COLO668 (cell line): ENCODE measurements around the gene SELPLG.
"Not testable (repeated sequence)": the region's sequence is repeated elsewhere in the genome, so short reads cannot be mapped to it uniquely, and the experiment has no call there.

Experiments used
- DNase-seq: peaks from one replicate; lab custom pipeline; 2025; ENCODE audit not compliant: unreplicated experiment; lab: John Stamatoyannopoulos, UW

Gene SELPLG

DNA sequence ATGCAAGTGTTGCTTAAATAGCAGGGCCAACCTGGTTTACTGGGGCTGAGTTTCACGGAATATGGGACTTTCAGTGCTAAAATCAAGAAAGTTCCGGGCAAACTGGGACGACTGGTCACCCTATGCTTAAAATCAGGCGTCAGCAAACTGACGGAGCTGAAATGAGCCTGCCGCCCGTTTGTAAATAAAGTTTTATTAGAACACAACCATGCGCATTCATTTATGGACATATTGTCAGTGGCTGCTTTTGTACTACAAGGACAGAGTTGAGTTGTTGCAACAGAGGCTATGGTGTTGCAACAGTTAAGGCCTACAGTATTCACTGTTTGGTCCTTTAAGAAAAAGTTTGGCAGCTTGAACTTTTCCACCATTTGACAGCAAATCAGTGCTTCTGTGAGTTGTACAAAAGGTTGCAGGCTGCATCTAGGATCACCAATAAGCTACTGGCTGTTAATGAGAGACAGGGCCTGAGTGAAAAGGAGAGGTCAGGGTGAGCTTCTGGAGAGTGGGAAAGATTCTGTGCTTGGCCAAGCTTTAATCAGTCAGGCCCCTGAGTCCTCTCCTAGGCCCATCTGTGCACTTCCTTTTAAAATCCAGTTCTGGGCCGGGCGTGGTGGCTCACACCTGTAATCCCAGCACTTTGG is 13.3 kb downstream of the SELPLG start:
- no peak for DNase-seq

DNA sequence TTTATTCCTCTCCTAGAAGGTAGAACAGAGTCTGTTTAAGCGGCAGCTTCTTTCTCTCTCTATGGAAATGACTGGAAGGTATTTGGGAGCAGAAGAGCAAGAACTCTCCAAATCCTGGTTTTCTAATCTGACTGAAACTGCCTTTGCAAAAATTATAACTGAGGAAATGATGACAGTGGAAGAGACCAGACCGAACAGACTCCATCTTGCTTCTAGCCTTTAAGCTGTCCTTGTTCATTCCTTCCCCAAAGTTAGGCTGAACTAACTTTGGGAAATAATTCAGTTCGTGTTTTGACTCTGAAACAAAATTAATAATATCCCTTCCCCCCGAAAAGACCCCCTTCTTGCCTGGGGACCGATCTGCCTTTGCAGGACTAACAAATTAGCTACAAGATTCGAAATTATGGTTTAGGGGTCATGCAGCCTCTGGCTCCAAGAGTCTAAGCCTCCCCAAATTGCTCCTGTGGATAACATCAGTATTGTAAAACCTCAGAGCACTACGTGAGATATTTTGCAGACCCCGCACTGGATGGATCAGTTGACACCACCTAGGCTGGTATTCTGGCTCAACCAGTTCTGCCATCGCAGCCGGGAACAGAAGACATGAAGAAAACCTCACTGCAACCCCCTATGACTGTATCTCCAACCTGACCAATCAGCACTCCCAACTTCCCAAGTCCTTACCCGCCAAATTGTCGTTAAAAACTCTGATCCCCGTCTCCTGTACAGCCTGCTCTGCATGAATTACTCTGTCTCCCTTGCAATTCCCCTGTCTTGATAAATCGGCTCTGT is 14.1 kb downstream of the SELPLG start:
- no peak for DNase-seq

DNA sequence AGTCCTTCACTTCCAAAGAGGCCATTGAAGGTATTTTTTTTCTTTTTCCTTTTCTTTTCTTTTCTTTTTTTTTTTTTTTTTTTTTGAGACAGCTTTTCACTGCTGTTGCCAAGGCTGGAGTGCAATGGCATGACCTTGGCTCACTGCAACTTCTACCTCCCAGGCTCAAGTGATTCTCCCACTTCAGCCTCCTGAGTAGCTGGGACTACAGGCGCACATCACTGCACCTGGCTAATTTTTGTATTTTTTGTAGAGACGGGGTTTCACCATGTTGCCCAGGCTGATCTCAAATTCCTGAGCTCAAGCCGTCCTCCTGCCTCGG is 14.8 kb downstream of the SELPLG start:
- DNase-seq, result not testable (repeated sequence)

DNA sequence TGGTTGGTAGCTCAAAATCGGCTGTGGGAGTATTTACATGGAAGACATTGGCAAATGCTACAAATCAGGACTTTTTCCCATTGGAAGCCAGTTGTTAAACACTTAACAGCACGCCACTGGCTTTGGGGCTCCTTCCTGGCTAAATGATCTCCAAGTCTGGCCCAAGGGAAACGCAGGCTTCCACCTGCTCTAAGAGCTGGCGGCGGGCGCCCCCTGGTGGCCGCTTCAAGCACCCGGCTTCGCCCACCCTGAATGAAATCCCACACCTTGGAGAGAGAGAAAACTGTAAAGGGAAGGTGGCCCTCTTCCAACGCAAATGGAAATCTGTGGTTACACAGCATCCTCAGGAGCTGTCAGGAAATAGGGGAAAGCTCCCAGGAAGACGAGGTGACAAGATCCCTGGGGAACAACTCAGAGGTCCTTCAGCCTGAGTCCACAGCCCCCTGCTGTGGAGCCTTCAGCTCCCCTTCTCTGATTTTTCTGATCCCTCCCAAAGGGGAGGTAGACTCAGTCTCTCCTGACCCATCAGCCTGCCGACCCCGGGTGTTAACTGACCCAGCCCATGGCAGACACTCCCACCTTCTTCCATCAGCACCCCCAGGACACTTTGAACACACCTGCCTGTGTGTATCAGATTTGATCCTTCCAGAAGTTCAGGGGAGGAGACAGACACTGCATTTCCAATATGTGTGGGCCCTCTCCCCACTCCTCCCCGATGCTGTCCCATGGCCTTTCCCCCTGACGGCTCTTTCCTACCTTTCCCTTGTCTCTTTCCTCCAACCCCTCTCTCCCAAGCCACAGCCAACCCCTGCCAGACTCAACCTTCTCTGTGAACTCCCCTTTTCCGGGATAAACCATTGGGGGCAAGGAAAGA is 15.4 kb downstream of the SELPLG start:
- peak; percentile 88 for DNase-seq

DNA sequence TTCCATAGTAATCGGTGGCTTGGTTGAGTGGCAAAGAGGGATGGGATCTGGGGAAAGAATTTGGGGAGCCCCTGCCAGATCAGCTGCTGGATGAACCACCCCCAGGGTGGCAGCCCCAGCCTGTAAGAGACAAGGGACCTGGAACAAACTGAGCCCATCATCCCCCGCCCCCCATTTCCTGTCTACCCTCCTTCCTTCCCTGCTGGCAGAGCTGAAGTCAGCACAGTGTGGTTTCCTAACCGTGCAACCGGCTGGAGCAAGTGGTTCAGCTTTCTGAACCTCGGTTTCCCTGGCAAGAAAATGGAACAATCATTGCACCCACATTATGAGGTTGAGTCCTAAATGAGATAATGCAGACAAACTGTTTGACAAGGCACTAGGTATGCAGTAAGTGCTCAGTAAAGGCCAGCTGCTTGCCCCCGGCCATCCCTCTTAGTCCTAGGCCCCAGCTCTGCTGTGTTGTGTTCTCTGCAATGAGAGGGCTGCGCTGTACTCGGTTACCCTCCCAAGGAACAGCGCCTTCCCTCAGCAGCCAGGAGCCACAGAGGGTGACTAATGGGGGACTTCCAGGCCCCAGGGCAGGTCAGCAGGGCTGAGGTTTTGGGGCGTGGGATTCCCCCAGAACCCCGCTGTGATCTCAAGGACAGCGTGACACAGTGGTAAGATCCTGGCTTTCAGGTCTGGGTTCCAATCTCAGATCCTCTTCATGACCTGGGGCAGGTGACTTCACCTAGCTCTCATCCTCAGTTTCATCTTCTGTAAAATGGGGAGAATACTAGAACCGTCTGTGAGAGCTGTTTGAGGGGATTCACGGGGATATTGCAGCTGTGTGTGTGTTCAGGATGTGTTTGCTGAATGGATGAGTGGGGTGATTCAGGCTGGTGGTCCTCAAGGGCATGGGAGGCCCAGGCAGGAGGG is 16.5 kb downstream of the SELPLG start:
- no peak for DNase-seq

DNA sequence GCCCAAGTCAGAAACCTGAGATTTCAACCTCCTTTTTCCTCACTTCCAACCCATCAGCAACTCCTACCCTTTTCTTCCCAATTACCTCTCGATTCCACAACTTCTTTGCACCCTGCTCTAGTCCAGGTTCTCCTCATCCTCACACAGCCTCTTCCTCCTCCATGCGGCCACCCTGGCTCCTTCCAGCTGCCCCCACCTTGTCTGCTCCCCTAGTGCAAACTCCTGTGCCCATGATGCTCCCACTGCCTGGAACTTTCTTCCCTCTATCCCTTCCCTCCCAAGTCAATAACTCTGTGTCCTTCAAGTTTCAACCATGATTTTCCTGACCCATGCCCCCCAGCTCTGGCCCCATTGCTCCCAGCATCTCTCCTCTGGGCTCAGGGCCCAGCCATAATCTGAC is 17.3 kb downstream of the SELPLG start:
- no peak for DNase-seq

DNA sequence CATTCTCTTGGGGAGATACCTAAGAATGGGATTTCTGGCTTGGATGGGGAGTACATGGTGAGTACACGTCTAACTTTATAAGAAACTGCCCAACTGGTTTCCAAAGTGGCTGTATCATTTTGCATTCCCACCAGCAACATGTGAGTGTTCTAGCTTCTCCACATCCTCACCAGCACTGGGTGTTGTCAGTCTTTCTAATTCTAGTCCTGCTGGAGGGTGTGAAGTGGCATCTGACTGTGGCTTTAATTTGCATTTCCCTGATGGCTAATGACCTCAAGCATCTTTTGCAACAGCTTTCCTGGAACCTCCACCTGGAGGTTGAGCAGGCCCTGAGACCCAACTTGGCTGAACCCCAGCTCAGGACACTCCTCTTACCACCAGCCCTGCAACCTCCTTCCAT is 17.8 kb downstream of the SELPLG start:
- DNase-seq, result no peak

DNA sequence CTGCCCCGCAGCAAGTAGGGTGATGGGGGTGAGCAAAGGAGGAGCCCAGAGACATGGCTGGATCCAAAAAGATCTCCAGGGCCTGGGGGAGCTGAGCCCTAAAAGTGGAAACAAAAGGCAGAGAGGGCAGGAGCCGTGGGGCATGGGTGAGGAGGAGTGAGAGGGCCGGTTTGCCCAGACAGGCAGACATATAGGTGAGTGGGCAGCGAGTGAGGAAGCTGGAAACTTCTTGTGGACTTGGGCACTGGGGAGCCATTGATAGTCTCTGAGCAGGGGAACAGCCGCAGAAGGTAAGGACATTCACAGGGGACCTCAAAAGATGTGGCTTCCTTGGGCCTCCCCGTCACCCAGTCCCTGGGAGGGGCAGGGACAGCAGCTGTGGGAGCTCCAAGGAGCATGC is 19.1 kb downstream of the SELPLG start:
- no peak for DNase-seq

DNA sequence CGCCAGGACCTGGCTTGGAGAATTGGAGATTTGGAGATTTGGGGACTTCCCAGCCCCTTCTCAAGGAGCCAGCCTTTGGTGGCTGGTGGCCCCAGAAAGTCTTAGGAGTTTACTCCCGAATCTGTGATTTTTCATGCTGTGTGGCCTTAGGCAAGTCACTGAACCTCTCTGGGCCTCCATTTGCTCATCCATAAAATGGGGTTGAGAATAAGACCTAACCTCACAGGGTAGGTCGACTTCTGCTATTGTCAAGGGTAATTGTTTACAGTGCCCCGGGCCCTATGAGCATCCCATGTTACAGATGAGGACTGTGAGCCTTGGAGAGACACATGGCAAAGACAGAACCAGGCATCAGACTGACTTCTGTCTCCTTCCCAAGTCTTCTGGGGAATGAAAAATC is 19.7 kb downstream of the SELPLG start:
- no peak for DNase-seq

DNA sequence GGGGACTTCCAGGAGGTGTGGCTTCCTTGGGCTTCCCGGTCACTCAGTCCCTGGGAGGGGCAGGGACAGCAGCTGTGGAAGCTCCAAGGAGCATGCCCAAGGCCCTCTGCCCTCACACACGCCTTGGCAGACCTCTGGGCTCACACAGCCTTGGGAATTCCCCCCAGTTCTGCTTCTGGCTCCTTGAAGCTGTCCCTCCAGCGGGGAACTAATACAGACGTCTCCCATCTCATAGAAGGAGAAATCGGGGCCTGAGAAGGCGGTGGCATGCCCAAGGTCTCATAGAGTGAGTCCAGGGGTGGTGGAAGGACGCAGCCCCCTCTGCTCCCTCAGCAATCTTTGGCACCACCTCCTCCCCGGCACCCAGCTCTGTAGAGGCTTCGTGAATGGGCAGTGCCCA is 20.1 kb downstream of the SELPLG start:
- no peak for DNase-seq

DNA sequence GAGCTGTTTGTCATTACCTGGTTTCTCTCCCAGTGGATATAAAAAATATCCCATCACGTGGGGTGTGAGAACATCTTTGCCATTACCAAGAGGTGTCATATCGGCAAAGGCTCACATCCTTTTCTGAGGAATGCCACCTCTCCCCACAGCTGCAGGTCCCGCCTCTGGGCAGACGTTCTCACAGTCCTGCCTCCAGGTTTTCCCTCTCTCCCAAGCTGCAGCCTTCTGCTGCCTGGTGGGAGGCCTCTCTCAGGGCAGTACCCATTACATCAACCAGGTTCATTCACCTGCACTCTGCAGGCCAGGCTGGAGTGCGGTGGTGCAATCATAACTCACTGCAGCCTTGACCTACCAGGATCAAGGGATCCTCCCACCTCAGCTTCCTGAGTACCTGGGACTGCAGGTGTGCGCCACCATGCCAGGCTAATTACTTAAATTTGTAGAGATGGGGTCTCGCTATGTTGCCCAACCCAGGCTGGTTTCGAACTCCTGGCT is 20.9 kb downstream of the SELPLG start:
- peak; percentile 46 for DNase-seq

DNA sequence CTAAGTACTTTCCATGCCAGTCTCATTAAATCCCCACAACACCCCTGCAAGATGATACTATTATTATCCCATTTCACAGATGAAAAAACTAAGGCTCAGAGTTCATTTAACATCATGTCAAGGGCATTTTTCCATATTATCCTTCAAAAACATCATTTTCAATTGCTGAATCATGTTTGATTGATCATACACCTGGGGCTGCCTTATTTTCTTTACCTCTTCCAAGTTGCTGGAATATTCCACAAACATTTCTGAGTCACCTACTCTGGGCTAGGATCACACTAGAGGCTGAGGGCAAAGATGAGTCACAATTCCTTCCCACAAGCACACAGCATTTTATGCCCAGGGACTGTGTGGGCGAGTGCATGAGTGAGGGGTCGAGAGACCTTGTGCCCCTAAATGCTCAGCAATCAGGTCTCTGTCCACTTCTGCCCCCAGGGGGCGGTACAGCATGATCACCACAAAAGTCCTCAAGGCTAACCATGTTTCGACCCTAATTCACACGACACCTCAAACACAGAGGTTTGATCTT is 21.7 kb downstream of the SELPLG start:
- DNase-seq, result peak; percentile 36

DNA sequence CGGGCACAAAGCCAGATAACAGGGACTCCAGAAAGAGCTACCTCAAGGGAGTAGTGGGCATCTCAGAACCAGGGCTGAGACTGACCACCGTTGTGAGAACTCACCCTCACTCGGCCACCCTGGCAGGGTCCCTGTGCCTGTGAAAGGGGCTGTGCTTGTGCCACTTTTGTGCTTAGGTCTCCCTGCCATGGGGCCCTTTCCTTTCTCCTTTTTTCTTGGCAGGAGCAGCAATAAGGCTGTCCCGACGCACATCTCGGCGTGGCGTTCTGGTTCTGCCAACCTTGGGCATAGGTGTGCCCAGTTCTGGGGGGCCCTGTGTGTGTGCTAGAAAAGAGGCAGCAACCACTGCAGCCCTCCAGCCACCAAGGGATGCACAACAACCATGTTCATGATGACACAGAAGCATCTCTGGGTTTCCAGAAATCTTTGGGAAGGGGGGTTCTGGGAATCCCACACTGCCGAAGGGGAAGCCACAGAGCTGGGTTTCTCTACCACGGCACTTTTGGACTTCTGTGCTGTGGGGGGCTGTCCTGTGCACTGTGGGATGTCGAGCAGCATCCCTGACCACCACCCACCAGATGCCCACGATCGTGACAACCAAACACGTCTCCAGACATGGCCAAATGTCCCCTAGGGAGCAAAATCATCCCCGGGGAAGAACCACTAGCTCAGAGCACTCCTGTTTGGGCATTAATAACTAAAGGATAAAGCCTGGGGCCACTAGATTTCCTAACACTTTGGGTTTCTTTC is 22.7 kb downstream of the SELPLG start:
- DNase-seq, result no peak

DNA sequence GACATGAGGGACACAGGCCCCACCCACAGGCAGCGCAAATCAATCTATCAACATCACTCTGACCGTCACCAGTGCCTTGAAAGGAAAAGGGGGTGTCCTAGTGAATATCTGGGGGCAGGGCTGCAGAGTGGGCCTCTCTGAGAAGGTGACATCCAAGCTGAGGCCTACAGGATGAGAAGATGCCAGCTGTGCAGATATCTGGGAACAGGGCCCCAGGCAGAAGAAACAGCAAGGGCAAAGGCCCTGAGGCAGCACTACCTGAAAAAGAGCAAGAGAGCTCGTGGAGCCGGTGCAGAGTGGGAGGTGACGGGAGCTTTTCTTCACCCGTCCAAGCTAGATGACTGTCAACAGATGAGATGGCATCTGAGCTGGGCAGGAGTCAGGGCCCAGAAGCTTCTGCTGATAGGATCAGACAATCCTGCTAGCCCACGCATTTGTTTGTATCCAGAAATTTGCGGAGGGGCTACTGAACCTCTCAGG is 23.3 kb downstream of the SELPLG start:
- no peak for DNase-seq

DNA sequence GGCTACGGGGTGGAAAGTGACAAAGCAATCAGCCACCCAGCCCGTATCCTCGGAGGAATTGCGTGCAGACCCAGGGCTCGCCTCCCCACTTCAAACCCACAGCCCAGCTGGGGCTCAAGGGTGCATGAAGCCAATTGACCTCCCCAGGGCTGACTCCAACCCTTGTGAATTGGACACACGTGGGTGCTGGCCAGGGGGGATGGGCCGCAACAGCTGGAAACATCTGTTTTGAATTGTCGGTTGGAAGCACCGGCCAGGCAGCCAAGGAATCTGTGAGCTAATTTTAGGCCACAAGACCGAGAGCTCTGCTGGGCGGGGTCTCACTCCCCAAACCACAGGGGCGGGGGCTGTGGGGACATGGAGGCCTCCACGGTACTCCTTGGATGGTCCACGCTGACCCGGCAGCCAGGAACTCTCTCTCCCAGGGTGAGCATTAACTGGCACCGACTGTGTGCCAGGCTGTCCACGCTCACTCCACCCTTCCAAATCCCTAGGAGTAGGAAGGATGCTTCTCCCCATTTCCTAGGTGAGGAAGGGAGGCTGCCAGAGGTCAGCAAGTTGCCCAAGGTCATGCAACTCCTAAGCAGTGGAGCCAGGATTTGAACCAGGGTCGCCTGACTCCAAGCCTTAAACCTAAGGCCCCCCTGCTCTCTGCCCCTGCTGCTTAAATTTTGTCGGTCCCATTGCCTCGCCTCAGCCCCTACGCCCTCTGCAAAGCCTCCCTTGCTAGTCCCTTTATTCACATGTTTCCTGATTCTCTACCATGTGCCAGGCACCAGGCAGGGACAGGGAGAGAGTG is 24.0 kb downstream of the SELPLG start:
- DNase-seq, result no peak

DNA sequence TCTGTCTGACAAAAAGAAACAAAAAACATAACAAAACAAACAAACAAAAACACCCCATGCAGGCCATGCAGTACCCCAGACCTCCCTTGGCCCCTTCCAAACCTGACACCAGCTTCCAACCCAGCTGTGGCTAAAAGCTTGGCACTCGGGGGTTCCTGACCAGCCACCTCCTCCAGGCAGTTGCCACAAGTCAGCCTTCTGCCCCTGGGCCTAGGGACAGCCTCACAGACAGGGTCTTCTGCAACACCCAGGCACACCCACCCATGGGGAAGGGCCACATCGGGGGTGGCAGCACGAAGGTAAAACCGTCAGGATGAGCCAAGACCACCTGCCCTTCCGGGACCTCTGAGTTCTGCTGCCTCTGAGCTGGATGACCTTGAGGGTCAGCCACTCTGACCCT is 25.1 kb downstream of the SELPLG start:
- DNase-seq, result no peak

DNA sequence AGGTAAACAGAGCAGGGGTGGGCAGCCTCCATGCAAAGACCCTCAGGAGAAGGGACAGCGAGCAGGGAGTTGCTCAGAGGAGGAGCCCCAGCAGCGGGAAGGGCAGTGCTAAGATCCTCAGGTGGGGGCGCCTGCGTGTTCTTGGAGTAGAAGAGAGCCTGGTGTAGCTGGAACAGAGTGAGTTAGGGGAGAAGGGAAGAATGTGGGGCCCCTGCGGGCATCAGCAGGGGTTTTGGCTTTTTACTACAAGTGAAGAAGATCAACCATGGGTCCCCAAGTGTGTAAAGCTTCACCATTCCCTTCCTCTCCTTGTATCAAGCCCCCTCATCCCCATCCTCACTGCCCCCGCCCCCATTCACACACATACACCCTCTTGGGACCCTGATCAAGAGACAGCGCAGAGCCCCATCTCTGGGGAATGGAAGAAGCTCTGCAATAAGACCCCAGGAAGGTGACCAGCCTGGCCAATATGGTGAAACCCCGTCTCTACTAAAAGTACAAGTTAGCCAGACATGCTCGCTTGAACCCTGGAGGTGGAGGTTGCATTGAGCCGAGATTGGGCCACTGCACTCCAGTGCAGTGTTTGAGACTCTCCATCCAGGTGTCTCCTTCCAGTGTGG is 25.6 kb downstream of the SELPLG start:
- DNase-seq, result no peak

DNA sequence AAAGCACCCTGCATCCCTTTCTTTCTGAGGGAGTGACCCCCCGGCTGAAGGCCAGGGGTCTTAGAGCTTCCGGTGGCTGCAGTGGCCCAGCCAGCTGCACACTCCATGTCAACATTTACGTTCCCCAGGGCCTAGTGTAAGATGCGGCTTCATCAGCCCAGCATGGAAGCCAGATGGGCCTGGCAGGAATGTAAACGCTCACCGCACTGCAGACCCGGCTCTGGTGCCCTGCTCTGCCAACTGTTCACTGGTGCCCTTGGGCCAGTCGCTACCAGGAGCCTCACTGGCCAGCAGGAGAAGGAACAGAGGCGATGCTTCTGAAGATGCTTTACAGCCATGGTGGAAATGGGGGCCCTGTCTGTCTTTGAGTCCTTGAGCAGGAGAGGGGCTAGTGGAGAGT is 27.2 kb downstream of the SELPLG start:
- no peak for DNase-seq
